ENCODE results near the gene HSDL1. TPM values are rescaled to one million over a fixed set of nuclear protein-coding genes. Genes with fewer than 3 reads are reported as not detected.

The HSDL1 gene
- total and polyA plus RNA-seq, 7 donors, result 11.7 to 39.3 (median 20.4) TPM

DNA sequence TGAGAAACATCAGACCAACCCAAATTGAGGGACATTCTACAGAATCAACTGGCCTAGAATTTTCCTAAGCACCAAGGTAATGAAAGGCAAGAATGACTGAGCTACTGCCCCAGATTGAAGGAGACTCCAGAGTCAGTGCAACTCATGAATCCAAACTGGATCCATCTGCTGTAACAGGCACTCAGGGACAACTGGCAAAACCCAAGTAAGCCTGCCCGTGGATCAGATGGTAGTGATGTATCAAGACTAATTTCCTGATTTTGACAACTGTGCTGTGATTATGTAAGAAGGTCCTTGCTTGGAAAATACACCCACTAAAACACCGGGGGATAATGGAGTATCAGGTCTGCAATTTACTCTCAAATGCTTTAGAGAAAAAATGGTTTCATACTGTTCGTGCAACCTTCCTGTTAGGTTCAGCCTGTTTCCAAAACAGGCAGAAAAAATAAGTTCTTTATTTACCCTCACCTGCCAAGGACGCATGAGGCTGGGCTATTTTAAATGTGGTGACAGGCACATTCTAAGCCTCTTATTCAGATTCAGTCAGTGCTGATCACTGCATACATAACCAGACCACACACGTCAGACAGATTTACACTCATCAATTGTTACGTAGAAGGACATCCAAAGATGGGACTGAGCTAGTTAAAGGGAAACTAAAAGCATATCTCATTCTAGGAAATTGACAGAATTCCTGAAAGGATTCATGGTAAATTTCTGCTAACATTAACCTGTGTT is 35.2 kb downstream of the HSDL1 start:
- Histone ChIP-seq H3K36me3 (ENCODE audit: insufficient read depth in 1 of 2, low read depth in 1 of 2) (peaks cover 0 to 19% of the 10 kb centered on the region in 2 donors), H3K4me3 (no peak overlapping the region), H3K27me3 (ENCODE audit: insufficient read depth in 3 of 3, low read length in 2 of 3) (no peaks in the 10 kb centered on the region), H3K9me3 (no peaks in the 10 kb centered on the region), H3K4me1 (peaks cover 40% of the 10 kb centered on the region), H3K27ac (peak overlapping the region; percentile 83)
- intact Hi-C loops (cut with DNase I), result no loop called here
- TF ChIP-seq, protein P1, sequence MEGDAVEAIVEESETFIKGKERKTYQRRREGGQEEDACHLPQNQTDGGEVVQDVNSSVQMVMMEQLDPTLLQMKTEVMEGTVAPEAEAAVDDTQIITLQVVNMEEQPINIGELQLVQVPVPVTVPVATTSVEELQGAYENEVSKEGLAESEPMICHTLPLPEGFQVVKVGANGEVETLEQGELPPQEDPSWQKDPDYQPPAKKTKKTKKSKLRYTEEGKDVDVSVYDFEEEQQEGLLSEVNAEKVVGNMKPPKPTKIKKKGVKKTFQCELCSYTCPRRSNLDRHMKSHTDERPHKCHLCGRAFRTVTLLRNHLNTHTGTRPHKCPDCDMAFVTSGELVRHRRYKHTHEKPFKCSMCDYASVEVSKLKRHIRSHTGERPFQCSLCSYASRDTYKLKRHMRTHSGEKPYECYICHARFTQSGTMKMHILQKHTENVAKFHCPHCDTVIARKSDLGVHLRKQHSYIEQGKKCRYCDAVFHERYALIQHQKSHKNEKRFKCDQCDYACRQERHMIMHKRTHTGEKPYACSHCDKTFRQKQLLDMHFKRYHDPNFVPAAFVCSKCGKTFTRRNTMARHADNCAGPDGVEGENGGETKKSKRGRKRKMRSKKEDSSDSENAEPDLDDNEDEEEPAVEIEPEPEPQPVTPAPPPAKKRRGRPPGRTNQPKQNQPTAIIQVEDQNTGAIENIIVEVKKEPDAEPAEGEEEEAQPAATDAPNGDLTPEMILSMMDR (IDR thresholded peaks at IDR 0.05), result no peak
- peak; percentile 95 to 96 (median 96) for ATAC-seq
- DNase-seq, result no peak
- 22 to 32% (median 23%) methylated on average over 6 of the region's 6 CpGs for WGBS, 3 donors

DNA sequence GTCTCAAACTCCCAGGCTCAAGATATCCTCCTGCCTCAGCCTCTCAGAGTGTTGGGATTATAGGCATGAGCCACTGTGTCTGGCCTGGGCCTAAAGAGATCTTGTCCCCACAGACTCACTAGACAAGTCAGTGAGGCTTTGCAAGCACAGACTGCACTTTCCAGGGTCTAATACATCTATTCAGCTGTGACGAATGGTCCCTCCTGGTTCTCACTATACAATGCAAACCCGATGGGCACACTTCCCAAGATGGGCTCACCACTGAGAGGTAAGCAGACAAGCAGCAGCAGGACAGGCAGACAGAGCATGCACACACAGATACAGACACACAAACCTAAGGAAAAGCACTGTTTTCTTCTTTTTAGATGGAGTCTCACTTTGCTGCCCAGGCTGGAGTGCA is 37.1 kb downstream of the HSDL1 start:
- TF ChIP-seq, protein P1 (IDR thresholded peaks at IDR 0.05), result no peak
- Histone ChIP-seq H3K4me3 (no peak overlapping the region), H3K36me3 (ENCODE audit: insufficient read depth in 1 of 2, low read depth in 1 of 2) (peaks cover 0 to 19% of the 10 kb centered on the region in 2 donors), H3K9me3 (no peaks in the 10 kb centered on the region), H3K4me1 (peaks cover 37% of the 10 kb centered on the region), H3K27ac (peak overlapping the region; percentile 28), H3K27me3 (ENCODE audit: insufficient read depth in 3 of 3, low read length in 2 of 3) (no peaks in the 10 kb centered on the region)
- WGBS, 3 donors, result 77 to 80% (median 78%) methylated on average over 2 of the region's 2 CpGs
- no peak for ATAC-seq
- intact Hi-C loops (cut with DNase I), result no loop called here
- no peak for DNase-seq

DNA sequence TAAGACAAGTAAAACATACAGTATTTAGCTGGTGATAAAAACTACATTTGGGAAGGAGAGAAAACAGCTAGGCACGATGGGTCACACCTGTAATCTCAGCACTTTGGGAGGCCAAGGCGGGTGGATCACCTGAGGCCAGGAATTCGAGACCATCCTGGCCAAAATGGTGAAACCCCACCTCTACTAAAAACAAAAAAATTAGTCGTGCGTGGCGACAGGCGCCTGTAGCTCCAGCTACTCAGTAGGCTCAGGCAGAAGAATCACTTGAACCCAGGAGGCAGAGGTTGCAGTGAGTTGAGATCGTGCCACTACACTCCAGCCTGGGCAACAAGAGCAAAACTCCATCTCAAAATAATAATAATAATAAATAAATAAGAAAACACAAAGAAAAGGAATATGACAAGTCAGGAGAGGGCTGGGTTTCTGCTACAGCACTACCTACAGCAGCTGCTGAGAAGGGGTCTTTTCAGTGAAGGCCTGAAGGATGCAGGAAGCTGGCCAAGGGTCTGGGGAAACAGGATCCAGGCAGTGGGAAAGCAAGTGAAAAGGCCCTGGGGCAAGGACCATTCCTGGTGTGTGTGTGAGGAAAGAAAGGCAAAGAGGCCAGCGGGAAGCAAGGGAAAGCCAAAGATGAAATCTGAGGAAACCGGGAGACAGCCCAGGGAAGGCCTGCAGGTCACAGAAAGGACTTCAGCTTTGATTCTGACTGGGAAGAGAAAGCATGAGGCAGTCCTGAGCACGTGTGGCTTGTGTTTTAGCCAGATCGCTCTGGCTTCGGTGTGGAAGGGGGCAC is 38.8 kb downstream of the HSDL1 start:
- intact Hi-C loops (cut with DNase I), result no loop called here

DNA sequence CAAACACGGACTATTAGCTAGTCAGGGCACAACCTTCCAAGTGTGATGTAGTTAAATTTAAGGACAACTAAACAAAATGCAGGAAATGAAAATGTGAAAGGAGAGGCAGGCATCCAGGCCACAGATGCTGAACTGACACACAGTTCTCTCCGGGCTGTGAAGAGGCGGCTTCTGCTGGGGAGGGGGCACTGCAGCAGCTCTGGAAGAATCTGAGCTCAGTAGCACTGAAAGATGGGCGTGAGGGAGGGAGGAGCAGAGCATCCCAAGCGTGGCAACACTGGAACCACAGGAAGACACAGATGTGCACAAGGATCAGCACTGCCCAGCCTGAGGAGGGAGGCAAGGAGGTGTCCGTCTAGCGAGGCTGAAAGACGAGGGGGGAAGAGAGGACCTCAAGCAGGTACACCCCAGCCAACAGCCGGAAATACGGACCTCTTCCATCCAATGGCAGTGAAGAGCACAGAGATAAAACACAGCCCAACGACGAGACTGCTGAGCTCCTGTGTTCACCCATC is 39.6 kb downstream of the HSDL1 start:
- intact Hi-C loops (cut with DNase I), result no loop called here
- no peaks in the 10 kb centered on the region for H3K27me3 ChIP-seq (ENCODE audit: insufficient read depth in 3 of 3, low read length in 2 of 3)
- DNase-seq (no peak), ATAC-seq (no peak)
- WGBS, 3 donors, result 76 to 82% (median 78%) methylated on average over 12 of the region's 12 CpGs
- peaks cover 40% of the 10 kb centered on the region for H3K4me1 ChIP-seq
- TF ChIP-seq, protein P1 (IDR thresholded peaks at IDR 0.05), result no peak
- H3K9me3 ChIP-seq, result no peaks in the 10 kb centered on the region
- no peak overlapping the region for H3K27ac ChIP-seq
- no peak overlapping the region for H3K4me3 ChIP-seq
- peaks cover 4 to 30% of the 10 kb centered on the region in 2 donors for H3K36me3 ChIP-seq (ENCODE audit: insufficient read depth in 1 of 2, low read depth in 1 of 2)

More for the DNA sequence above, 38.8 kb downstream of the HSDL1 start:
- Histone ChIP-seq H3K36me3 (ENCODE audit: insufficient read depth in 1 of 2, low read depth in 1 of 2) (peaks cover 4 to 28% of the 10 kb centered on the region in 2 donors), H3K27ac (peak overlapping the region; percentile 7), H3K27me3 (ENCODE audit: insufficient read depth in 3 of 3, low read length in 2 of 3) (no peaks in the 10 kb centered on the region), H3K9me3 (no peaks in the 10 kb centered on the region), H3K4me1 (peaks cover 40% of the 10 kb centered on the region), H3K4me3 (no peak overlapping the region)
- no peak for ATAC-seq
- 78 to 88% (median 82%) methylated on average over 13 of the region's 13 CpGs for WGBS, 3 donors
- DNase-seq, result no peak
- TF ChIP-seq, protein P1 (IDR thresholded peaks at IDR 0.05), result no peak
